ENCODE data around the gene FDX2. TPM values are rescaled to one million over a fixed set of nuclear protein-coding genes. Genes with fewer than 3 reads are reported as not detected.

Gene FDX2
- total and polyA plus RNA-seq, 2 of the 13 experiments (the other 11 are each of a cell fraction or from before 2014, with no cell fraction given) = 21.0 to 24.7 TPM

DNA sequence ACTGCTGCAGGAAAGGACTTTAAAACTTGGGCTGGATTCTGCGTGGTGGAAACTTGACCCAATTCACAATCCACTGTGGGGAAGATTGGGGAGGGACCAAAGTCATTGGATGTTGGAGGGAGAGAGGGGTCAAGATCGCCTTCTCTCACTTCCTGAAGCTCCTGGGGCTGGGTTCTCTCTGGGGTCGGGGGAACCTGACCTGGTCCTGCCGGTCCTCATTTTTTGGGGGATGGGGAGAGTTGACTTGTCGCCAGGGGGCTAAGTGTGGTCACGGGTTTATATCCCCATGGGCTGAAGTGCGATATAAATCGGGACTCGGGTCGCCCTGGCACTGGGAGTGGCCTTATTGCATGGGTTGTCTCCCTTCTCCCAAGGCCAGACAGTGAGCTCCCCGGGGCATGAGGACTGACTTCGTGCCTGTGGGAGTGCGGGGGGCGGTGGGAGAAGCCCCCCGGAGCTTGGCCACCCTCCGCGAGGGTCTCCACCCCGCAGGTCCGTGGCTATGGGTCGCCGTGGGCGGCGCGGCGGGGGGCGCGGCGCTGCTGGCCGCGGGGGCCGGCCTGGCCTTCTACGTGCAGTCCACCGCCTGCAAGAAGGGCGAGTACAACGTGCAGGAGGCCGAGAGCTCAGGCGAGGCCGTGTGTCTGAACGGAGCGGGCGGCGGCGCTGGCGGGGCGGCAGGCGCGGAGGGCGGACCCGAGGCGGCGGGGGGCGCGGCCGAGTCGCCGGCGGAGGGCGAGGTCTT lies 19.8 kb downstream of the FDX2 start (continued):
- no peak for TF ChIP-seq KIAA2018 (CRISPR knock-in tag; IDR thresholded peaks at IDR 0.05; ENCODE audit: borderline replicate concordance)
- TF ChIP-seq ZKSCAN1 (IDR thresholded peaks at IDR 0.05; ENCODE audit: low read length) = no peak
- TF ChIP-seq, protein P1, sequence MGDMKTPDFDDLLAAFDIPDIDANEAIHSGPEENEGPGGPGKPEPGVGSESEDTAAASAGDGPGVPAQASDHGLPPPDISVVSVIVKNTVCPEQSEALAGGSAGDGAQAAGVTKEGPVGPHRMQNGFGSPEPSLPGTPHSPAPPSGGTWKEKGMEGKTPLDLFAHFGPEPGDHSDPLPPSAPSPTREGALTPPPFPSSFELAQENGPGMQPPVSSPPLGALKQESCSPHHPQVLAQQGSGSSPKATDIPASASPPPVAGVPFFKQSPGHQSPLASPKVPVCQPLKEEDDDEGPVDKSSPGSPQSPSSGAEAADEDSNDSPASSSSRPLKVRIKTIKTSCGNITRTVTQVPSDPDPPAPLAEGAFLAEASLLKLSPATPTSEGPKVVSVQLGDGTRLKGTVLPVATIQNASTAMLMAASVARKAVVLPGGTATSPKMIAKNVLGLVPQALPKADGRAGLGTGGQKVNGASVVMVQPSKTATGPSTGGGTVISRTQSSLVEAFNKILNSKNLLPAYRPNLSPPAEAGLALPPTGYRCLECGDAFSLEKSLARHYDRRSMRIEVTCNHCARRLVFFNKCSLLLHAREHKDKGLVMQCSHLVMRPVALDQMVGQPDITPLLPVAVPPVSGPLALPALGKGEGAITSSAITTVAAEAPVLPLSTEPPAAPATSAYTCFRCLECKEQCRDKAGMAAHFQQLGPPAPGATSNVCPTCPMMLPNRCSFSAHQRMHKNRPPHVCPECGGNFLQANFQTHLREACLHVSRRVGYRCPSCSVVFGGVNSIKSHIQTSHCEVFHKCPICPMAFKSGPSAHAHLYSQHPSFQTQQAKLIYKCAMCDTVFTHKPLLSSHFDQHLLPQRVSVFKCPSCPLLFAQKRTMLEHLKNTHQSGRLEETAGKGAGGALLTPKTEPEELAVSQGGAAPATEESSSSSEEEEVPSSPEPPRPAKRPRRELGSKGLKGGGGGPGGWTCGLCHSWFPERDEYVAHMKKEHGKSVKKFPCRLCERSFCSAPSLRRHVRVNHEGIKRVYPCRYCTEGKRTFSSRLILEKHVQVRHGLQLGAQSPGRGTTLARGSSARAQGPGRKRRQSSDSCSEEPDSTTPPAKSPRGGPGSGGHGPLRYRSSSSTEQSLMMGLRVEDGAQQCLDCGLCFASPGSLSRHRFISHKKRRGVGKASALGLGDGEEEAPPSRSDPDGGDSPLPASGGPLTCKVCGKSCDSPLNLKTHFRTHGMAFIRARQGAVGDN (CRISPR knock-in tag; IDR thresholded peaks at IDR 0.05) = peak; percentile 84
- TF ChIP-seq ZNF441 (CRISPR knock-in tag; IDR thresholded peaks at IDR 0.05; ENCODE audit: borderline replicate concordance) = peak; percentile 84; the same call in 1 of the 2 replicates
- no peak for TF ChIP-seq MYNN (CRISPR knock-in tag; IDR thresholded peaks at IDR 0.05; ENCODE audit: low read depth)
- no peak for TF ChIP-seq TCF12 (IDR thresholded peaks at IDR 0.05)
- TF ChIP-seq TCF12 (CRISPR knock-in tag; IDR thresholded peaks at IDR 0.05) = peak; percentile 47; the same call in 1 of the 2 replicates
- TF ChIP-seq ZNF556 (CRISPR knock-in tag; IDR thresholded peaks at IDR 0.05; ENCODE audit: borderline replicate concordance) = no peak
- TF ChIP-seq SKIL (CRISPR knock-in tag; IDR thresholded peaks at IDR 0.05; ENCODE audit: borderline replicate concordance) = peak; percentile 18; the same call in 1 of the 2 replicates
- TF ChIP-seq ATRX (CRISPR knock-in tag; IDR thresholded peaks at IDR 0.05; ENCODE audit: borderline replicate concordance) = no peak
- TF ChIP-seq ZNF558 (CRISPR knock-in tag; IDR thresholded peaks at IDR 0.05; ENCODE audit: borderline replicate concordance) = peak; percentile 53; the same call in 1 of the 2 replicates
- TF ChIP-seq ZNF790 (CRISPR knock-in tag; IDR thresholded peaks at IDR 0.05; ENCODE audit: borderline replicate concordance) = peak; percentile 35; the same call in 1 of the 2 replicates
- peak; percentile 77 for TF ChIP-seq ZFX (CRISPR knock-in tag; IDR thresholded peaks at IDR 0.05; ENCODE audit: low read depth)
- peak; percentile 80 for TF ChIP-seq MEIS2 (CRISPR knock-in tag; IDR thresholded peaks at IDR 0.05)
